ENCODE measurements around the gene ASB9. TPM values are rescaled to one million over a fixed set of nuclear protein-coding genes. Genes with fewer than 3 reads are reported as not detected.

ASB9 gene
- total RNA-seq, 4 donors from 2014 or later: 3.2 to 13.8 (median 7.6) TPM

DNA sequence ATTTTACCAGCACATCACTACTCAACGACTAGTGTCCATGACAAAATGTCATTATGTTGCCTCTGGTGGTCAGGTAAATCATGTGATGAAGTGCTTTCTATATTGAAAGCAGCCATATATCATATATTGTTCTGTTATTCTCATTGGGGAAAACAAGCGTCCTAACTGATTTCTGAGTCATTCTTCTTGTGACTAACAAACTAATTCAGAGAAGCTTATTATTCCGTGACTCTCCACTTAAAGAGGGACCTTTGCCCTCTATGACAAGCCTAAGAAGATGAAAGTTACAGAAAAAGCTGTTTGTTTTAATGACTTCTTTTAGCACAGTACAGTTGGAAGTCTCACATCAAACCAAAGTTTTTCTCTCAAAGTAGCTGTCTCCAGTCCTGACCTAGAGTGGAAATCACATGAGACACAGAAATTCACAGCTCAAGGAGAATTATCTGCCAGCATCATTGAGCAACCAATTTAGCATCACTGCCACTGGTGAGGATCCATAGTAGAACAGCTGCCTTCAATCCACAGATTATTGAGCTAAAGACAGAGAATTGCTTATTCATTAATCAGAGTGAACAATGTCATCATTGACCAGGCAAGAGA is 36.4 kb downstream of the ASB9 start:
- Histone ChIP-seq H3K36me3 (no peaks in the 10 kb centered on the region), H3K27ac (no peak overlapping the region), H3K4me1 (no peaks in the 10 kb centered on the region), H3K27me3 (no peaks in the 10 kb centered on the region), H3K4me3 (no peak overlapping the region), H3K9me3 (no peaks in the 10 kb centered on the region)
- TF ChIP-seq, protein P1, sequence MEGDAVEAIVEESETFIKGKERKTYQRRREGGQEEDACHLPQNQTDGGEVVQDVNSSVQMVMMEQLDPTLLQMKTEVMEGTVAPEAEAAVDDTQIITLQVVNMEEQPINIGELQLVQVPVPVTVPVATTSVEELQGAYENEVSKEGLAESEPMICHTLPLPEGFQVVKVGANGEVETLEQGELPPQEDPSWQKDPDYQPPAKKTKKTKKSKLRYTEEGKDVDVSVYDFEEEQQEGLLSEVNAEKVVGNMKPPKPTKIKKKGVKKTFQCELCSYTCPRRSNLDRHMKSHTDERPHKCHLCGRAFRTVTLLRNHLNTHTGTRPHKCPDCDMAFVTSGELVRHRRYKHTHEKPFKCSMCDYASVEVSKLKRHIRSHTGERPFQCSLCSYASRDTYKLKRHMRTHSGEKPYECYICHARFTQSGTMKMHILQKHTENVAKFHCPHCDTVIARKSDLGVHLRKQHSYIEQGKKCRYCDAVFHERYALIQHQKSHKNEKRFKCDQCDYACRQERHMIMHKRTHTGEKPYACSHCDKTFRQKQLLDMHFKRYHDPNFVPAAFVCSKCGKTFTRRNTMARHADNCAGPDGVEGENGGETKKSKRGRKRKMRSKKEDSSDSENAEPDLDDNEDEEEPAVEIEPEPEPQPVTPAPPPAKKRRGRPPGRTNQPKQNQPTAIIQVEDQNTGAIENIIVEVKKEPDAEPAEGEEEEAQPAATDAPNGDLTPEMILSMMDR (IDR thresholded peaks at IDR 0.05): no peak
- no peak for TF ChIP-seq POLR2A (IDR thresholded peaks at IDR 0.05)
- DNase-seq: no peak
- intact Hi-C loops (cut with DNase I; ENCODE audit: low total_unique reads): no loop called here

DNA sequence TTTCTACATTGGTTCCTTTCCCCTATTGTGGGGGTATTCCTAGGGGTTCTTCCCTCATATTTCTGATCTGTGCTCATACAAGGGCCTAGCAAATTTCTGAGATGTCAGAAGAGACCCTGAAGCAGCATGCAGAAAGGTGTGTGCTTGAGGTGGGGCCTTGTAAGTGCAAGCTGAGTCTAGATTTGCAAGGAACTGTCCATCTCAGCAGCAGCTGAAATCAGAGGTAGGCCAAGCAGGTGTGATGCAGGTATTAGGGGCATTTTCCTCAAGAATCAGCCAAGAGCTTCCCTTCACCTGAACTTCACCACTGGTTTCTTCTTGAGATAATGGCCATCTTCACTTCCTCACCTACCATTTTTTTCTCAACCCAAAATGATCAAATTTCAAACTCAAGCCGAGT is 45.1 kb downstream of the ASB9 start:
- no peak for DNase-seq
- no peak overlapping the region for H3K4me3 ChIP-seq
- no peaks in the 10 kb centered on the region for H3K27me3 ChIP-seq
- no peaks in the 10 kb centered on the region for H3K9me3 ChIP-seq
- intact Hi-C loops (cut with DNase I; ENCODE audit: low total_unique reads): no loop called here
- H3K36me3 ChIP-seq: no peaks in the 10 kb centered on the region
- TF ChIP-seq, protein P1 (IDR thresholded peaks at IDR 0.05): no peak
- TF ChIP-seq POLR2A (IDR thresholded peaks at IDR 0.05): no peak
- no peaks in the 10 kb centered on the region for H3K4me1 ChIP-seq
- no peak overlapping the region for H3K27ac ChIP-seq

DNA sequence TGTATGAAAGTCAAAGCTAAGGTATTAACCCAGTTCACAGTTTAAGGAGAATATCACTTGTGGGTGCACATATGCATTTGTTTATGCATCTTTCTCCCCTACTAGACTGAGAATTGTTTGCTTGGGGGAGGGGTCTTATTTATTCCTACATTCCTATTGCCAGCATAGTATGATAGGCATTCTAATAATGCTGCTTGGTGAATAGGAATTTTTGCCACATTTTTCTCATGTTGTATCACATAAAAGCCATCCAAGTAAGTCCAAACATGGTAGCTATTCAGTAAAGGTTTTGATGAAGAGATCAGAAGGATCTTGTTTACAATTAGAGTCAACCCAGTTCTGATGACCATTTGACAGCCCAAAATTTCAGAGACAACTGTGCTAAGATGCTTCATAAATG is 48.6 kb downstream of the ASB9 start:
- Histone ChIP-seq H3K9me3 (no peaks in the 10 kb centered on the region), H3K27ac (no peak overlapping the region), H3K4me3 (no peak overlapping the region), H3K27me3 (no peaks in the 10 kb centered on the region), H3K36me3 (no peaks in the 10 kb centered on the region), H3K4me1 (no peaks in the 10 kb centered on the region)
- DNase-seq: no peak
- intact Hi-C loops (cut with DNase I; ENCODE audit: low total_unique reads): no loop called here
- TF ChIP-seq POLR2A (IDR thresholded peaks at IDR 0.05): no peak
- TF ChIP-seq, protein P1 (IDR thresholded peaks at IDR 0.05): no peak

DNA sequence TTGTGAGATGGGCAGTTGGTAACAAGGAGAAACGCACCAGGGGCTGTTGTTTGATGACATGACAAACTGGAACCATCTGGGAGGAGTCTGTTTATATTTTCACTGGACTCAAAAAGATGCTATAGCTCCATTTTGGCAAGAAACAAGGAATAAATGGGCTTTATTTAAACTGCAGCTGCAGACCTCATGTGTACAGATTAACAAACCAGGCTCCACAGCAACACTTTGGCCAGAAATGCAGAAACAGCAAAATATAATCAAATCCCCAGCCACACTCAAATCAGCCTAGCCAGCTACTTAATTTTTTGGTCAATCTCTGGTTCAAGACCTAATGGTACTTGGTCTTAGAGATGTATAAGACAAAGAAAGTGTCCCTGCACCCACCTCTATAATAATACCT is 52.7 kb downstream of the ASB9 start:
- intact Hi-C loops (cut with DNase I; ENCODE audit: low total_unique reads): no loop called here
- DNase-seq: no peak
- Histone ChIP-seq H3K4me3 (no peak overlapping the region), H3K27ac (no peak overlapping the region), H3K4me1 (no peaks in the 10 kb centered on the region), H3K27me3 (no peaks in the 10 kb centered on the region), H3K36me3 (no peaks in the 10 kb centered on the region), H3K9me3 (no peaks in the 10 kb centered on the region)
- TF ChIP-seq, protein P1 (IDR thresholded peaks at IDR 0.05): no peak
- TF ChIP-seq POLR2A (IDR thresholded peaks at IDR 0.05): no peak

DNA sequence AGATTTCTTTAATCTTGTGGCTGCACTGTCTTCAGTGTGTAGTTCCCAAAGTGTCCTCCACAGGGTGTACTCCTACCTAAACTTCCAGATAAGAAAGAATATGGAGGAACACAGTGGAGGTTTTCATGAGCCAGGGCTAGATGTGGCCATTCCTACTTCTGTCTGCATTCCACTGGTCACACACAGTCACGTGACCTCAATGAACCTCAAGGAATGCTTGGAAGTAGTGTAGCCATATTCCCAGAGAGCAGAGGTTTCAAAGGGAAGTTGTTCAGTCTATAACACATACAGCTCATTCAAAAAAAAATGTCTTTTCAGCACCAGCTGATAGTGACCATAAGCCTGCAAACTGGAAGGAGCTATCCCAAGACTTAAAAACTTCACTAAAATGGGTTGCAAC is 53.6 kb downstream of the ASB9 start:
- no peak for TF ChIP-seq POLR2A (IDR thresholded peaks at IDR 0.05)
- TF ChIP-seq, protein P1 (IDR thresholded peaks at IDR 0.05): no peak
- no peaks in the 10 kb centered on the region for H3K4me1 ChIP-seq
- no peaks in the 10 kb centered on the region for H3K36me3 ChIP-seq
- intact Hi-C loops (cut with DNase I; ENCODE audit: low total_unique reads): no loop called here
- H3K27me3 ChIP-seq: no peaks in the 10 kb centered on the region
- H3K4me3 ChIP-seq: no peak overlapping the region
- H3K9me3 ChIP-seq: no peaks in the 10 kb centered on the region
- no peak overlapping the region for H3K27ac ChIP-seq
- no peak for DNase-seq
